GM23338 (cell line): ENCODE measurements around the gene PPP1R36. TPM values are rescaled to one million over a fixed set of nuclear protein-coding genes. Genes with fewer than 3 reads are reported as not detected.

Experiments
- ATAC-seq: fragments of 200-7000 bp; cut with Tn5 transposase; 3 replicates; pipeline ENCODE4 v1.9.1; 2020
- DNase-seq: peaks from one replicate; pipeline ENCODE4 v3.0.0-alpha.2; 2015; ENCODE audit warnings: low spot score
- H2AFZ ChIP-seq: fragments of 200-600 bp; sonication (generic); 2 replicates; pipeline ENCODE4 v1.8.0; 2016; ENCODE audit warnings: antibody characterized with exemption, mild to moderate bottlenecking, moderate library complexity
- H3F3A ChIP-seq: fragments of 200-600 bp; sonication (generic); replicated peaks from 2 replicates; pipeline ENCODE4 v1.8.0; 2017; ENCODE audit warnings: antibody characterized with exemption, mixed run types, low read depth
- H3K27ac ChIP-seq: fragments of 200-600 bp; sonication (generic); 2 replicates; pipeline ENCODE4 v1.6.1; 2016; ENCODE audit warnings: low read depth
- H3K27me3 ChIP-seq: fragments of 200-600 bp; sonication (generic); 2 replicates; pipeline ENCODE4 v1.8.0; 2016; ENCODE audit warnings: mild to moderate bottlenecking, mixed run types, moderate library complexity; ENCODE audit not compliant: insufficient read depth
- H3K36me3 ChIP-seq: fragments of 200-600 bp; sonication (generic); 2 replicates; pipeline ENCODE4 v1.8.0; 2016; ENCODE audit warnings: mild to moderate bottlenecking; ENCODE audit not compliant: insufficient read depth
- H3K4me1 ChIP-seq: fragments of 200-600 bp; sonication (generic); 2 replicates; pipeline ENCODE4 v1.8.0; 2016; ENCODE audit warnings: mild to moderate bottlenecking, moderate library complexity; ENCODE audit not compliant: insufficient read depth
- H3K4me2 ChIP-seq: fragments of 200-600 bp; sonication (generic); 2 replicates; pipeline ENCODE4 v1.7.1; 2017; ENCODE audit warnings: mixed run types
- H3K4me3 ChIP-seq: fragments of 200-600 bp; sonication (generic); 2 replicates; pipeline ENCODE4 v1.6.1; 2016; ENCODE audit warnings: mixed run types
- H3K79me2 ChIP-seq: fragments of 200-600 bp; sonication (generic); replicated peaks from 2 replicates; pipeline ENCODE4 v1.8.0; 2017; ENCODE audit warnings: mild to moderate bottlenecking; ENCODE audit not compliant: insufficient read depth
- H3K9me2 ChIP-seq: fragments of 200-600 bp; sonication (generic); 2 replicates; pipeline ENCODE4 v1.8.0; 2017; ENCODE audit not compliant: insufficient read depth
- H4K20me1 ChIP-seq: fragments of 200-600 bp; sonication (generic); replicated peaks from 2 replicates; pipeline ENCODE4 v1.8.0; 2017; ENCODE audit warnings: mild to moderate bottlenecking; ENCODE audit not compliant: insufficient read depth
- H3K27ac Mint-ChIP-seq: 2 replicates; pipeline ENCODE4 v1.8.0; 2020; ENCODE audit warnings: inconsistent platforms, mild to moderate bottlenecking, moderate library complexity, mixed read lengths
- H3K27me3 Mint-ChIP-seq: 3 replicates; pipeline ENCODE4 v1.8.0; 2022; ENCODE audit warnings: low read depth, mild to moderate bottlenecking, moderate library complexity, mixed read lengths, inconsistent platforms; ENCODE audit not compliant: insufficient read depth, poor library complexity
- H3K36me3 Mint-ChIP-seq: 3 replicates; pipeline ENCODE4 v1.8.0; 2021; ENCODE audit warnings: low read depth, mild to moderate bottlenecking, inconsistent platforms, moderate library complexity, mixed read lengths
- H3K4me1 Mint-ChIP-seq: 3 replicates; pipeline ENCODE4 v1.8.0; 2020; ENCODE audit warnings: mild to moderate bottlenecking, inconsistent platforms, mixed read lengths
- H3K4me3 Mint-ChIP-seq: 3 replicates; pipeline ENCODE4 v1.8.0; 2021; ENCODE audit warnings: moderate library complexity, mild to moderate bottlenecking, inconsistent platforms, mixed read lengths
- H3K9me3 Mint-ChIP-seq: 3 replicates; pipeline ENCODE4 v1.8.0; 2020; ENCODE audit warnings: moderate library complexity, mild to moderate bottlenecking, inconsistent platforms, mixed read lengths
- EZH2 ChIP-seq: fragments of 200-600 bp; sonication (generic); IDR thresholded peaks from one replicate; pipeline ENCODE4 v1.8.0; 2017; ENCODE audit warnings: antibody characterized with exemption, mild to moderate bottlenecking, low read depth; ENCODE audit not compliant: unreplicated experiment
- EZH2phosphoT487 ChIP-seq: fragments of 200-600 bp; sonication (generic); IDR thresholded peaks from one replicate; pipeline ENCODE4 v1.8.1; 2018; ENCODE audit warnings: antibody characterized with exemption; ENCODE audit not compliant: unreplicated experiment
- JUNB ChIP-seq: IDR thresholded peaks from one replicate; pipeline ENCODE4 v1.6.1; 2016; ENCODE audit warnings: antibody characterized with exemption; ENCODE audit not compliant: unreplicated experiment
- NANOG ChIP-seq: IDR thresholded peaks from 2 replicates; pipeline ENCODE4 v1.6.1; 2016; ENCODE audit warnings: antibody characterized with exemption, borderline replicate concordance
- POLR2AphosphoS5 ChIP-seq: IDR thresholded peaks from 2 replicates; pipeline ENCODE4 v1.6.1; 2016; ENCODE audit warnings: antibody characterized with exemption, low read depth
- ZNF331 ChIP-seq: fragments of 250-450 bp; sonication (Bioruptor Pico); IDR thresholded peaks from 2 replicates; pipeline ENCODE4 v1.5.0; 2020; ENCODE audit warnings: low read depth, mild to moderate bottlenecking, moderate library complexity
- polyA plus RNA-seq: library from polyadenylated mRNA; unstranded; fragments of >200 nt; fragmentation: Nextera tagmentation; extraction: Ambion mirVana; gene quantifications from 2 replicates; pipeline ENCODE4 v1.2.1, GENCODE V29; 2016
- total RNA-seq: library from RNA; depleted of rRNA; stranded (reverse); fragments of >200 nt; shearing (Covaris generic); gene quantifications from 2 replicates; pipeline ENCODE4 v1.2.3, GENCODE V29; 2014
- TF ChIP-seq, protein P1 (sequence below): fragments of 250-450 bp; sonication (Bioruptor Pico); IDR thresholded peaks from 2 replicates; pipeline ENCODE4 v1.5.0; 2020; ENCODE audit warnings: mild to moderate bottlenecking, moderate library complexity
- TF ChIP-seq, protein P2 (sequence below), 2 experiments: fragments of 200-600 bp in 1 of 2; sonication (generic) in 1 of 2; conservative IDR thresholded peaks; 2 replicates each; pipeline versions ENCODE4 v1.5.1 to v1.6.1; 2016 to 2017; ENCODE audit warnings: antibody characterized with exemption in 2 of 2, low read depth in 2 of 2, mild to moderate bottlenecking in 2 of 2, moderate library complexity in 1 of 2

The PPP1R36 gene
- total and polyA plus RNA-seq, 2 experiments from 2014 or later: 0.42 to 1.4 TPM

DNA sequence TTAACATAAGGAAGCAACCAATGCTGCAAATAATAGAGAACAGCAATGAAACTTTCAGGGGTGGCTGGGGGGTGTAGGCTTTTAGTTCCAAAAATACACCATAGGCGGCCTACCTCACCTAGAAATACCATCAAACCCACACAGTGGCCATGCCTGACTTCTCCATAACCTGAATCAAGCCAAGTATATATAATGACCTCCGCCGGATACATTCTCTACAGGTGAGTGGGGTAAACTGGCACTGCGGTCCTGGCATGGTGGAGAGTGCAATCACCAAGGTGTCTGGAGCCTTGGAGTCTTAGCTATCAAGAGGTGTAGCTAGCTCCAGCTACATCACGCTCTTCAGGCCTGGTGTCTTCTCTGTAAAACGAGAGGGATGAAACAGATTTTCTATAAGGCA lies 47.3 kb upstream of the PPP1R36 start (continued):
- TF ChIP-seq, protein P1, sequence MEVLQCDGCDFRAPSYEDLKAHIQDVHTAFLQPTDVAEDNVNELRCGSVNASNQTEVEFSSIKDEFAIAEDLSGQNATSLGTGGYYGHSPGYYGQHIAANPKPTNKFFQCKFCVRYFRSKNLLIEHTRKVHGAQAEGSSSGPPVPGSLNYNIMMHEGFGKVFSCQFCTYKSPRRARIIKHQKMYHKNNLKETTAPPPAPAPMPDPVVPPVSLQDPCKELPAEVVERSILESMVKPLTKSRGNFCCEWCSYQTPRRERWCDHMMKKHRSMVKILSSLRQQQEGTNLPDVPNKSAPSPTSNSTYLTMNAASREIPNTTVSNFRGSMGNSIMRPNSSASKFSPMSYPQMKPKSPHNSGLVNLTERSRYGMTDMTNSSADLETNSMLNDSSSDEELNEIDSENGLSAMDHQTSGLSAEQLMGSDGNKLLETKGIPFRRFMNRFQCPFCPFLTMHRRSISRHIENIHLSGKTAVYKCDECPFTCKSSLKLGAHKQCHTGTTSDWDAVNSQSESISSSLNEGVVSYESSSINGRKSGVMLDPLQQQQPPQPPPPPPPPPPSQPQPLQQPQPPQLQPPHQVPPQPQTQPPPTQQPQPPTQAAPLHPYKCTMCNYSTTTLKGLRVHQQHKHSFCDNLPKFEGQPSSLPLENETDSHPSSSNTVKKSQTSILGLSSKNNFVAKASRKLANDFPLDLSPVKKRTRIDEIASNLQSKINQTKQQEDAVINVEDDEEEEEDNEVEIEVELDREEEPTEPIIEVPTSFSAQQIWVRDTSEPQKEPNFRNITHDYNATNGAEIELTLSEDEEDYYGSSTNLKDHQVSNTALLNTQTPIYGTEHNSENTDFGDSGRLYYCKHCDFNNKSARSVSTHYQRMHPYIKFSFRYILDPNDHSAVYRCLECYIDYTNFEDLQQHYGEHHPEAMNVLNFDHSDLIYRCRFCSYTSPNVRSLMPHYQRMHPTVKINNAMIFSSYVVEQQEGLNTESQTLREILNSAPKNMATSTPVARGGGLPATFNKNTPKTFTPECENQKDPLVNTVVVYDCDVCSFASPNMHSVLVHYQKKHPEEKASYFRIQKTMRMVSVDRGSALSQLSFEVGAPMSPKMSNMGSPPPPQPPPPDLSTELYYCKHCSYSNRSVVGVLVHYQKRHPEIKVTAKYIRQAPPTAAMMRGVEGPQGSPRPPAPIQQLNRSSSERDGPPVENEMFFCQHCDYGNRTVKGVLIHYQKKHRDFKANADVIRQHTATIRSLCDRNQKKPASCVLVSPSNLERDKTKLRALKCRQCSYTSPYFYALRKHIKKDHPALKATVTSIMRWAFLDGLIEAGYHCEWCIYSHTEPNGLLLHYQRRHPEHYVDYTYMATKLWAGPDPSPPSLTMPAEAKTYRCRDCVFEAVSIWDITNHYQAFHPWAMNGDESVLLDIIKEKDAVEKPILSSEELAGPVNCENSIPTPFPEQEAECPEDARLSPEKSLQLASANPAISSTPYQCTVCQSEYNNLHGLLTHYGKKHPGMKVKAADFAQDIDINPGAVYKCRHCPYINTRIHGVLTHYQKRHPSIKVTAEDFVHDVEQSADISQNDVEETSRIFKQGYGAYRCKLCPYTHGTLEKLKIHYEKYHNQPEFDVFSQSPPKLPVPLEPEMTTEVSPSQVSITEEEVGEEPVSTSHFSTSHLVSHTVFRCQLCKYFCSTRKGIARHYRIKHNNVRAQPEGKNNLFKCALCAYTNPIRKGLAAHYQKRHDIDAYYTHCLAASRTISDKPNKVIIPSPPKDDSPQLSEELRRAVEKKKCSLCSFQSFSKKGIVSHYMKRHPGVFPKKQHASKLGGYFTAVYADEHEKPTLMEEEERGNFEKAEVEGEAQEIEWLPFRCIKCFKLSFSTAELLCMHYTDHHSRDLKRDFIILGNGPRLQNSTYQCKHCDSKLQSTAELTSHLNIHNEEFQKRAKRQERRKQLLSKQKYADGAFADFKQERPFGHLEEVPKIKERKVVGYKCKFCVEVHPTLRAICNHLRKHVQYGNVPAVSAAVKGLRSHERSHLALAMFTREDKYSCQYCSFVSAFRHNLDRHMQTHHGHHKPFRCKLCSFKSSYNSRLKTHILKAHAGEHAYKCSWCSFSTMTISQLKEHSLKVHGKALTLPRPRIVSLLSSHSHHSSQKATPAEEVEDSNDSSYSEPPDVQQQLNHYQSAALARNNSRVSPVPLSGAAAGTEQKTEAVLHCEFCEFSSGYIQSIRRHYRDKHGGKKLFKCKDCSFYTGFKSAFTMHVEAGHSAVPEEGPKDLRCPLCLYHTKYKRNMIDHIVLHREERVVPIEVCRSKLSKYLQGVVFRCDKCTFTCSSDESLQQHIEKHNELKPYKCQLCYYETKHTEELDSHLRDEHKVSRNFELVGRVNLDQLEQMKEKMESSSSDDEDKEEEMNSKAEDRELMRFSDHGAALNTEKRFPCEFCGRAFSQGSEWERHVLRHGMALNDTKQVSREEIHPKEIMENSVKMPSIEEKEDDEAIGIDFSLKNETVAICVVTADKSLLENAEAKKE: no peak
- TF ChIP-seq NANOG (no peak), POLR2AphosphoS5 (no peak), EZH2phosphoT487 (no peak), ZNF331 (no peak), JUNB (no peak)

DNA sequence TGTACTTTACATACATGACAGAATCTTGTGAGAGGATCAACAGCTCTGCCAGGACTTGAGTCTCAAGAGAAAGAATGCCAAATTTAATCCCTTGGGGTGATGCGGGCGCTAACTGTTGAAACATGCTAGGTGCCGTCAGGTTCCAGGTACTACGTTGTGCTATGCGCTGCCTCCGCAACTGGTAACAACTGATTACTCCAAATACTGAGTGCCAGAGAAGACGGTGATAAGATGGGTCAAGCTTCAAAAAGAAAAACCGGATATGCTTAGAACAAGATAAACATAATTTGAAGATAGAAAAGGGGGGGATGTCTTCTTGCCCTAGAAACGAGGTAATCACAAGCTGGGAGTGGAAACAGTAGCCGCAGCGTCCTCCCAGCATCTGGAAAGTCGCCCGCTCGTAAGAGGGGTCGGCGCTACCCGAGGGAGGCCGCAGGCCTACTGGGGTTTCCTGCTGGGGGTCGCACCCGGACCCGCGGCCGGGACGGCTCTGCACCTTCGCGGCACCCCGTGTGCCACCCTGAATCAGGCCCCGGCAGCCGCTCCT lies 46.8 kb upstream of the PPP1R36 start:
- Mint-ChIP-seq H3K27ac (peak overlapping the region; percentile 91), H3K4me1 (peaks cover 38% of the 10 kb centered on the region), H3K4me3 (peak overlapping the region; percentile 94), H3K36me3 (peaks cover 16% of the 10 kb centered on the region), H3K27me3 (peaks cover 11% of the 10 kb centered on the region), H3K9me3 (no peaks in the 10 kb centered on the region)
- no peak for ATAC-seq
- H3K27me3 ChIP-seq: no peaks in the 10 kb centered on the region
- H3K4me1 ChIP-seq: peaks cover 33% of the 10 kb centered on the region
- peak overlapping the region; percentile 86 for H3K4me2 ChIP-seq
- H2AFZ ChIP-seq: peak overlapping the region; percentile 97
- no peaks in the 10 kb centered on the region for H3K9me2 ChIP-seq
- H3K79me2 ChIP-seq: peaks cover 72% of the 10 kb centered on the region
- peak overlapping the region; percentile 76 for H3K4me3 ChIP-seq
- DNase-seq: peak; percentile 50
- 0 out of 2 replicates have a peak, but pooled peaks cover 4% of the 10 kb centered on the region for H4K20me1 ChIP-seq
- H3K36me3 ChIP-seq: no peaks in the 10 kb centered on the region
- peaks cover 8% of the 10 kb centered on the region; the same call in 1 of the 2 replicates for H3F3A ChIP-seq
- H3K27ac ChIP-seq: peak overlapping the region; percentile 88
- no peak for TF ChIP-seq EZH2
- TF ChIP-seq, protein P2, sequence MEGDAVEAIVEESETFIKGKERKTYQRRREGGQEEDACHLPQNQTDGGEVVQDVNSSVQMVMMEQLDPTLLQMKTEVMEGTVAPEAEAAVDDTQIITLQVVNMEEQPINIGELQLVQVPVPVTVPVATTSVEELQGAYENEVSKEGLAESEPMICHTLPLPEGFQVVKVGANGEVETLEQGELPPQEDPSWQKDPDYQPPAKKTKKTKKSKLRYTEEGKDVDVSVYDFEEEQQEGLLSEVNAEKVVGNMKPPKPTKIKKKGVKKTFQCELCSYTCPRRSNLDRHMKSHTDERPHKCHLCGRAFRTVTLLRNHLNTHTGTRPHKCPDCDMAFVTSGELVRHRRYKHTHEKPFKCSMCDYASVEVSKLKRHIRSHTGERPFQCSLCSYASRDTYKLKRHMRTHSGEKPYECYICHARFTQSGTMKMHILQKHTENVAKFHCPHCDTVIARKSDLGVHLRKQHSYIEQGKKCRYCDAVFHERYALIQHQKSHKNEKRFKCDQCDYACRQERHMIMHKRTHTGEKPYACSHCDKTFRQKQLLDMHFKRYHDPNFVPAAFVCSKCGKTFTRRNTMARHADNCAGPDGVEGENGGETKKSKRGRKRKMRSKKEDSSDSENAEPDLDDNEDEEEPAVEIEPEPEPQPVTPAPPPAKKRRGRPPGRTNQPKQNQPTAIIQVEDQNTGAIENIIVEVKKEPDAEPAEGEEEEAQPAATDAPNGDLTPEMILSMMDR (conservative IDR thresholded peaks at IDR 0.05; ENCODE audit: low read depth in 2 of 2): no peak
